MM.1S (cell line): ENCODE measurements around the gene TFF2.

Experiments
- DNase-seq: peaks from one replicate; pipeline ENCODE4 v3.0.0-alpha.2; 2015
- H2AFZ ChIP-seq: fragments of 300-600 bp; sonication (generic); 2 replicates; pipeline ENCODE4 v1.6.0; 2016; ENCODE audit warnings: antibody characterized with exemption, low read length
- H3F3A ChIP-seq: fragments of 300-600 bp; sonication (generic); 2 replicates; pipeline ENCODE4 v1.6.1; 2016; ENCODE audit warnings: mild to moderate bottlenecking, antibody characterized with exemption, low read length, moderate library complexity, mixed read lengths; ENCODE audit not compliant: insufficient read depth
- H3K27ac ChIP-seq: fragments of 300-600 bp; sonication (generic); 2 replicates; pipeline ENCODE4 v1.5.1; 2016; ENCODE audit warnings: mild to moderate bottlenecking, low read length
- H3K27me3 ChIP-seq: fragments of 300-600 bp; sonication (generic); replicated peaks from 2 replicates; pipeline ENCODE4 v1.6.0; 2016; ENCODE audit warnings: low read length; ENCODE audit not compliant: insufficient read depth
- H3K36me3 ChIP-seq: fragments of 300-600 bp; sonication (generic); replicated peaks from 2 replicates; pipeline ENCODE4 v1.6.1; 2016; ENCODE audit warnings: mild to moderate bottlenecking, low read length, mixed read lengths; ENCODE audit not compliant: insufficient read depth
- H3K4me1 ChIP-seq: fragments of 300-600 bp; sonication (generic); 2 replicates; pipeline ENCODE4 v1.6.1; 2016; ENCODE audit warnings: low read length, mixed read lengths
- H3K4me2 ChIP-seq: fragments of 300-600 bp; sonication (generic); 2 replicates; pipeline ENCODE4 v1.6.0; 2016; ENCODE audit warnings: low read depth, low read length
- H3K4me3 ChIP-seq: fragments of 300-600 bp; sonication (generic); 2 replicates; pipeline ENCODE4 v1.5.1; 2016; ENCODE audit warnings: low read length, mixed read lengths
- H3K79me2 ChIP-seq: fragments of 300-600 bp; sonication (generic); 2 replicates; pipeline ENCODE4 v1.6.1; 2016; ENCODE audit warnings: mixed run types, low read length, mixed read lengths
- H3K9ac ChIP-seq: fragments of 300-600 bp; sonication (generic); 2 replicates; pipeline ENCODE4 v1.6.1; 2016; ENCODE audit warnings: low read length, mixed read lengths
- H3K9me2 ChIP-seq: fragments of 300-600 bp; sonication (generic); replicated peaks from 2 replicates; pipeline ENCODE4 v1.6.1; 2016; ENCODE audit warnings: mild to moderate bottlenecking, low read length, mixed read lengths; ENCODE audit not compliant: insufficient read depth
- H3K9me3 ChIP-seq: fragments of 300-600 bp; sonication (generic); replicated peaks from 2 replicates; pipeline ENCODE4 v1.6.1; 2016; ENCODE audit warnings: mild to moderate bottlenecking, low read length, mixed read lengths; ENCODE audit not compliant: insufficient read depth
- H4K20me1 ChIP-seq: fragments of 300-600 bp; sonication (generic); 2 replicates; pipeline ENCODE4 v1.6.1; 2016; ENCODE audit warnings: mild to moderate bottlenecking, low read length, moderate library complexity, mixed read lengths; ENCODE audit not compliant: insufficient read depth
- EZH2 ChIP-seq: fragments of 300-600 bp; sonication (generic); optimal IDR thresholded peaks from 2 replicates; pipeline ENCODE3; 2017; ENCODE audit warnings: low read depth, mild to moderate bottlenecking, antibody characterized with exemption, low read length, mixed read lengths
- EZH2phosphoT487 ChIP-seq: fragments of 300-600 bp; sonication (generic); IDR thresholded peaks from 2 replicates; pipeline ENCODE4 v1.6.1; 2018; ENCODE audit warnings: antibody characterized with exemption, low read length
- TF ChIP-seq, protein P1 (sequence below): fragments of 300-600 bp; sonication (generic); IDR thresholded peaks from 2 replicates; pipeline ENCODE4 v1.5.1; 2016; ENCODE audit warnings: antibody characterized with exemption, low read length, mixed read lengths

The TFF2 gene

DNA sequence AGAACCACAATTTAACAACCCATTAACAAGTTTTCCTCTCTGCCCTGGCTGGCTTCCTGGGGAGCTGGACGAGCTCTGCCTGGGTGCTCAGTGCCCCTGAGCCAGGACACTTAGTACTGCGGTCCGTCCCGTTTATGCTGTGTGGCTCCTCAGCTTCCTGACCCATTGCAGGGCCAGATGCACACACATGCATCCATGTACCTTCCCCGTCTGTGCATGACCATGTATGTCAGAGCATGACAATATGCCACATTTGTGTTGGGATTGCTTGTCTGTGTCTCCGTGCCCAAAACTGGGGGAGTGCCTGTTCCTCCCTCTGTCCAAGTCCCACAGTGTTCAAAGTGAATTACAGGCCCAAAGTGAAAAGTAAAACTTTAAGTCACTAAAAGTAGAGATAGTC lies 25.9 kb downstream of the TFF2 start:
- Histone ChIP-seq H3K4me1 (no peaks in the 10 kb centered on the region), H4K20me1 (no peaks in the 10 kb centered on the region), H3K36me3 (no peaks in the 10 kb centered on the region), H2AFZ (no peak overlapping the region), H3K4me3 (no peak overlapping the region), H3K9me2 (no peaks in the 10 kb centered on the region), H3K27me3 (peaks cover 100% of the 10 kb centered on the region), H3K9me3 (no peaks in the 10 kb centered on the region), H3K4me2 (no peak overlapping the region), H3K9ac (no peak overlapping the region), H3F3A (no peaks in the 10 kb centered on the region), H3K79me2 (no peaks in the 10 kb centered on the region), H3K27ac (no peak overlapping the region)
- DNase-seq, result no peak
- no peak for TF ChIP-seq EZH2phosphoT487
- TF ChIP-seq, protein P1, sequence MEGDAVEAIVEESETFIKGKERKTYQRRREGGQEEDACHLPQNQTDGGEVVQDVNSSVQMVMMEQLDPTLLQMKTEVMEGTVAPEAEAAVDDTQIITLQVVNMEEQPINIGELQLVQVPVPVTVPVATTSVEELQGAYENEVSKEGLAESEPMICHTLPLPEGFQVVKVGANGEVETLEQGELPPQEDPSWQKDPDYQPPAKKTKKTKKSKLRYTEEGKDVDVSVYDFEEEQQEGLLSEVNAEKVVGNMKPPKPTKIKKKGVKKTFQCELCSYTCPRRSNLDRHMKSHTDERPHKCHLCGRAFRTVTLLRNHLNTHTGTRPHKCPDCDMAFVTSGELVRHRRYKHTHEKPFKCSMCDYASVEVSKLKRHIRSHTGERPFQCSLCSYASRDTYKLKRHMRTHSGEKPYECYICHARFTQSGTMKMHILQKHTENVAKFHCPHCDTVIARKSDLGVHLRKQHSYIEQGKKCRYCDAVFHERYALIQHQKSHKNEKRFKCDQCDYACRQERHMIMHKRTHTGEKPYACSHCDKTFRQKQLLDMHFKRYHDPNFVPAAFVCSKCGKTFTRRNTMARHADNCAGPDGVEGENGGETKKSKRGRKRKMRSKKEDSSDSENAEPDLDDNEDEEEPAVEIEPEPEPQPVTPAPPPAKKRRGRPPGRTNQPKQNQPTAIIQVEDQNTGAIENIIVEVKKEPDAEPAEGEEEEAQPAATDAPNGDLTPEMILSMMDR, result no peak
- TF ChIP-seq EZH2, result no peak

DNA sequence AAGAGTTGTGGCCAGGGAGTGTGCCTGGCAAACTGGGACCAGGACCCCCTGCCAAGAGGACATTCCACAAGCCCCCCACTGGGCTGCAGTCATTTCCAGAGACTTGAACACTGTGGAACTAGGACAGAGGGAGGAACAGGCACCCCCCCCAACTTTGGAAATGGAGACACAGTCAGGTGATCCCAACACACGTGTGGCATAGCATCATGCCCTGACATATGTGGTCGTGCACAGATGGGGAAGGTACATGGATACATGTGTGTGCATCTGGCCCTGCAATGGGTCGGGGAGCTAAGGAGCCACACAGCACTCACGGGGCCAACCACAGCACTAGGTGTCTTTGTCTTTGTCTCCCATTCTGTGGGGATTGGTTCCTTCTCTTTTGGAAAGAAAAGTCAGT lies 28.9 kb downstream of the TFF2 start:
- Histone ChIP-seq H3F3A (no peaks in the 10 kb centered on the region), H3K27ac (no peak overlapping the region), H3K79me2 (no peaks in the 10 kb centered on the region), H3K4me3 (no peak overlapping the region), H3K9me2 (no peaks in the 10 kb centered on the region), H3K4me1 (no peaks in the 10 kb centered on the region), H2AFZ (no peak overlapping the region), H3K4me2 (no peak overlapping the region), H4K20me1 (no peaks in the 10 kb centered on the region), H3K9me3 (no peaks in the 10 kb centered on the region), H3K9ac (no peak overlapping the region), H3K36me3 (no peaks in the 10 kb centered on the region), H3K27me3 (peaks cover 99% of the 10 kb centered on the region)
- TF ChIP-seq EZH2phosphoT487 (no peak), EZH2 (no peak)
- TF ChIP-seq, protein P1, result no peak
- DNase-seq, result no peak

GRCh38 chr21:42321231-42321630 lies 29.6 kb downstream of the TFF2 start:
- no peaks in the 10 kb centered on the region for H3K36me3 ChIP-seq

DNA sequence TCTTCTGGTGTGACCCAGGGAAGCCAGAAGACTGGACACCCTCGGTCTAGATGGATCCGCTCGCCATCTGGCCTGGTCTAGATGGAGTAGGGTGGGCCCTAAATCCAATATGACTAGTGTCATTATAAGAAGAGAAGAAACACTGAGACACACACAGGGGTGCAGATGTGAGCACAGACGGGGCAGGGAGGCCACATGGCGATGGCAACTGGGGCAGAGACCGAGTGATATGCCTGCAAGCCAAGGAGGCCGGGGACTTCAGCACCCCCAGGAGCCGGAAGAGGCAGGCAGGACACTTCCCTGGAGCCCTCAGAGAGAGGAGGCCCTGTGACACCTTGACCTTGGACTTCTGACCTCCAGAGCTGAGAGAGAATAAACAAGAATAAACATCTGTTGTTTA lies 30.0 kb downstream of the TFF2 start:
- no peaks in the 10 kb centered on the region for H3K9me3 ChIP-seq
- TF ChIP-seq EZH2, result no peak
- TF ChIP-seq, protein P1, result no peak
- TF ChIP-seq EZH2phosphoT487, result no peak
- no peak overlapping the region for H3K27ac ChIP-seq
- no peak overlapping the region for H3K4me2 ChIP-seq
- no peaks in the 10 kb centered on the region for H3K79me2 ChIP-seq
- no peaks in the 10 kb centered on the region for H3K36me3 ChIP-seq
- DNase-seq, result no peak
- H4K20me1 ChIP-seq, result no peaks in the 10 kb centered on the region
- no peaks in the 10 kb centered on the region for H3F3A ChIP-seq
- no peak overlapping the region for H2AFZ ChIP-seq
- H3K4me3 ChIP-seq, result no peak overlapping the region
- no peaks in the 10 kb centered on the region for H3K9me2 ChIP-seq
- H3K27me3 ChIP-seq, result peaks cover 99% of the 10 kb centered on the region
- H3K9ac ChIP-seq, result no peak overlapping the region
- no peaks in the 10 kb centered on the region for H3K4me1 ChIP-seq

More at GRCh38 chr21:42321231-42321630, 29.6 kb downstream of the TFF2 start:
- H3K4me1 ChIP-seq, result no peaks in the 10 kb centered on the region
- no peaks in the 10 kb centered on the region for H4K20me1 ChIP-seq
- H3K27me3 ChIP-seq, result peaks cover 99% of the 10 kb centered on the region
- no peak for TF ChIP-seq EZH2phosphoT487
- H3K27ac ChIP-seq, result no peak overlapping the region
- no peaks in the 10 kb centered on the region for H3K79me2 ChIP-seq
- no peak overlapping the region for H3K9ac ChIP-seq
- no peaks in the 10 kb centered on the region for H3K9me2 ChIP-seq
- no peak overlapping the region for H2AFZ ChIP-seq
- no peak overlapping the region for H3K4me3 ChIP-seq
- H3K9me3 ChIP-seq, result no peaks in the 10 kb centered on the region
- no peak overlapping the region for H3K4me2 ChIP-seq
- no peak for DNase-seq
- H3F3A ChIP-seq, result no peaks in the 10 kb centered on the region
